ENCODE data around the gene LZIC.

LZIC gene

DNA sequence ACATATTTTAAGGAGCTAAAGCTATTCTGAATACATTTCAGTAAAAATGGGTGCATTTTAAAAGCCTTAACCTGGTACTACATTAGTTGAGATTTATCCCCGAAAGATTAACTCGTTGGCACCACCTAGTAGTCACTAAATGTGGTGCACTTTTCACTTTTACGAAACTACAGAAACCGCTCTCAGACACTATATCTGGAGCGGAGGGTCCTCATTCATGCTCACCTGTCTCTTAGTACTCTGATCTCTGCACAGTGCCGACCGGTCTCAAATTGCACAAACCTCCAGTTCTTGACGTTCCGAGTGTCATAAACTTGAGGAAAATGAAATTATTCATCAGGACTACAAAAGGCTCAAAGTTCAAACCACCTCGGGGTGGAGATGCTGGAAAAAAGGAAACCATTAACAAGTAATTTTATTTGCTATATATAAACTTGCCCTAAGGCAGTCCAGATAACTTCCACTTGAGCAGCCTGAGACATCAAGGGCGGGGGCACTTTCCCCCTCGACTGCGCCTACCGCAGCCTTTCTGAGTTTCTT is 722 bp downstream of the LZIC start:
- ATAC-seq = peak; percentile 76
- TF ChIP-seq ZNF8 (CRISPR knock-in tag; IDR thresholded peaks at IDR 0.05) (peak; percentile 80), ZNF70 (CRISPR knock-in tag; IDR thresholded peaks at IDR 0.05) (0 out of 2 replicates have a peak, but pooled peaks have one; percentile 23), BACH2 (CRISPR knock-in tag; IDR thresholded peaks at IDR 0.05; ENCODE audit: borderline replicate concordance) (no peak)
- TF ChIP-seq, protein P1, sequence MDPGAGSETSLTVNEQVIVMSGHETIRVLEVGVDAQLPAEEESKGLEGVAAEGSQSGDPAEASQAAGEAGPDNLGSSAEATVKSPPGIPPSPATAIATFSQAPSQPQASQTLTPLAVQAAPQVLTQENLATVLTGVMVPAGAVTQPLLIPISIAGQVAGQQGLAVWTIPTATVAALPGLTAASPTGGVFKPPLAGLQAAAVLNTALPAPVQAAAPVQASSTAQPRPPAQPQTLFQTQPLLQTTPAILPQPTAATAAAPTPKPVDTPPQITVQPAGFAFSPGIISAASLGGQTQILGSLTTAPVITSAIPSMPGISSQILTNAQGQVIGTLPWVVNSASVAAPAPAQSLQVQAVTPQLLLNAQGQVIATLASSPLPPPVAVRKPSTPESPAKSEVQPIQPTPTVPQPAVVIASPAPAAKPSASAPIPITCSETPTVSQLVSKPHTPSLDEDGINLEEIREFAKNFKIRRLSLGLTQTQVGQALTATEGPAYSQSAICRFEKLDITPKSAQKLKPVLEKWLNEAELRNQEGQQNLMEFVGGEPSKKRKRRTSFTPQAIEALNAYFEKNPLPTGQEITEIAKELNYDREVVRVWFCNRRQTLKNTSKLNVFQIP (CRISPR knock-in tag; IDR thresholded peaks at IDR 0.05; ENCODE audit: borderline replicate concordance, low read depth) = no peak
- TF ChIP-seq, protein P2, sequence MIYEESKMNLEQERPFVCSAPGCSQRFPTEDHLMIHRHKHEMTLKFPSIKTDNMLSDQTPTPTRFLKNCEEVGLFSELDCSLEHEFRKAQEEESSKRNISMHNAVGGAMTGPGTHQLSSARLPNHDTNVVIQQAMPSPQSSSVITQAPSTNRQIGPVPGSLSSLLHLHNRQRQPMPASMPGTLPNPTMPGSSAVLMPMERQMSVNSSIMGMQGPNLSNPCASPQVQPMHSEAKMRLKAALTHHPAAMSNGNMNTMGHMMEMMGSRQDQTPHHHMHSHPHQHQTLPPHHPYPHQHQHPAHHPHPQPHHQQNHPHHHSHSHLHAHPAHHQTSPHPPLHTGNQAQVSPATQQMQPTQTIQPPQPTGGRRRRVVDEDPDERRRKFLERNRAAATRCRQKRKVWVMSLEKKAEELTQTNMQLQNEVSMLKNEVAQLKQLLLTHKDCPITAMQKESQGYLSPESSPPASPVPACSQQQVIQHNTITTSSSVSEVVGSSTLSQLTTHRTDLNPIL (CRISPR knock-in tag; IDR thresholded peaks at IDR 0.05; ENCODE audit: low read depth) = no peak

DNA sequence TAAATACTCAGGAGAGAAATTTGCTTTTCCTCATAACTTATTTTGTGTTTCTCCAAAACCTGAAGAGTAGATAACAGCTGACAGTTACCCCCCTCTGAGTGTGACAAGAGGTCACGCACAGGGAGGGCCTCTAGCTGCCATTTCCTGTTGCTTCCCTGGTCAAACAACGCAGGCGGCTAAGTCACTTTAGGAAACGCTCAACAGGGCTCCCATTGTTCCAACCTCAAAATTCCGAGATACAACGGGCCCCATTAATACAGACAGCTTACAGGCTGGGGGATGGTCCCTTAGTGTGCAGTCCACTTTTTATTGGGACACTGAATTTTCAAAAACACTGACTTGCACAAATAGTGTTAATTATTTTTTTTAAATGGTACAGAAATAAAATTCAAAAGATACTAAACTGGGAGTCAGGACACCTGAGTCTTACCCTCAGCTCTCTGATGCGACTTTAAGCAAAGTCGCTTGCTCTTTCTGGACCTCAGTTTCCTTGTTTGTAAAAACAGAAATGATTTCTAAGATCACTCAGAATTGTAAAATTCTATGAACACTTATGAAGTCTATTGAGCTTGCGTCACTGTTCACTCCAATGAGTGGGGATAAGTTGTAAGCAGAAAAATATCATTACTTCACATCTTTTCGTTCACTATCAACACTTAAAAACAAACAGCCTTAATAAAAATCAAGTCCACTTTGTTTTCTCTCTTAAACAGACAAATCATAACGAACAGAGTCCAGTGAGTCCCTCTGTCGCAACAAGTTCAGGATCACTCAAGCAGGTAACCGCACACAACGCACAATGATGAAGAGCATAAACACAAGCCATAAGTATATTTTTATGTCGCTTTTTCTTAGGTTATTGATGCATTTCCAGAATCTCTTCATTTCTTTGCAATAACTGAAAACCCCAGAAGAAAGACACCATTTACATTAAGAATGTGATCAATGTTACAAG is 13.5 kb downstream of the LZIC start:
- no peak for ATAC-seq
- TF ChIP-seq ZC3H10 (CRISPR knock-in tag; IDR thresholded peaks at IDR 0.05) (no peak), TCF4 (CRISPR knock-in tag; IDR thresholded peaks at IDR 0.05; ENCODE audit: borderline replicate concordance) (no peak), ZFP3 (CRISPR knock-in tag; IDR thresholded peaks at IDR 0.05) (no peak), PPARA (CRISPR knock-in tag; IDR thresholded peaks at IDR 0.05; ENCODE audit: borderline replicate concordance) (no peak), ZNF70 (CRISPR knock-in tag; IDR thresholded peaks at IDR 0.05) (no peak)
- TF ChIP-seq, protein P3, sequence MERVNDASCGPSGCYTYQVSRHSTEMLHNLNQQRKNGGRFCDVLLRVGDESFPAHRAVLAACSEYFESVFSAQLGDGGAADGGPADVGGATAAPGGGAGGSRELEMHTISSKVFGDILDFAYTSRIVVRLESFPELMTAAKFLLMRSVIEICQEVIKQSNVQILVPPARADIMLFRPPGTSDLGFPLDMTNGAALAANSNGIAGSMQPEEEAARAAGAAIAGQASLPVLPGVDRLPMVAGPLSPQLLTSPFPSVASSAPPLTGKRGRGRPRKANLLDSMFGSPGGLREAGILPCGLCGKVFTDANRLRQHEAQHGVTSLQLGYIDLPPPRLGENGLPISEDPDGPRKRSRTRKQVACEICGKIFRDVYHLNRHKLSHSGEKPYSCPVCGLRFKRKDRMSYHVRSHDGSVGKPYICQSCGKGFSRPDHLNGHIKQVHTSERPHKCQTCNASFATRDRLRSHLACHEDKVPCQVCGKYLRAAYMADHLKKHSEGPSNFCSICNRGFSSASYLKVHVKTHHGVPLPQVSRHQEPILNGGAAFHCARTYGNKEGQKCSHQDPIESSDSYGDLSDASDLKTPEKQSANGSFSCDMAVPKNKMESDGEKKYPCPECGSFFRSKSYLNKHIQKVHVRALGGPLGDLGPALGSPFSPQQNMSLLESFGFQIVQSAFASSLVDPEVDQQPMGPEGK (CRISPR knock-in tag; IDR thresholded peaks at IDR 0.05; ENCODE audit: borderline replicate concordance) = no peak
- TF ChIP-seq, protein P4, sequence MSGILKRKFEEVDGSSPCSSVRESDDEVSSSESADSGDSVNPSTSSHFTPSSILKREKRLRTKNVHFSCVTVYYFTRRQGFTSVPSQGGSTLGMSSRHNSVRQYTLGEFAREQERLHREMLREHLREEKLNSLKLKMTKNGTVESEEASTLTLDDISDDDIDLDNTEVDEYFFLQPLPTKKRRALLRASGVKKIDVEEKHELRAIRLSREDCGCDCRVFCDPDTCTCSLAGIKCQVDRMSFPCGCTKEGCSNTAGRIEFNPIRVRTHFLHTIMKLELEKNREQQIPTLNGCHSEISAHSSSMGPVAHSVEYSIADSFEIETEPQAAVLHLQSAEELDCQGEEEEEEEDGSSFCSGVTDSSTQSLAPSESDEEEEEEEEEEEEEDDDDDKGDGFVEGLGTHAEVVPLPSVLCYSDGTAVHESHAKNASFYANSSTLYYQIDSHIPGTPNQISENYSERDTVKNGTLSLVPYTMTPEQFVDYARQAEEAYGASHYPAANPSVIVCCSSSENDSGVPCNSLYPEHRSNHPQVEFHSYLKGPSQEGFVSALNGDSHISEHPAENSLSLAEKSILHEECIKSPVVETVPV (CRISPR knock-in tag; IDR thresholded peaks at IDR 0.05) = no peak
- TF ChIP-seq, protein P2 (CRISPR knock-in tag; IDR thresholded peaks at IDR 0.05; ENCODE audit: low read depth) = no peak

DNA sequence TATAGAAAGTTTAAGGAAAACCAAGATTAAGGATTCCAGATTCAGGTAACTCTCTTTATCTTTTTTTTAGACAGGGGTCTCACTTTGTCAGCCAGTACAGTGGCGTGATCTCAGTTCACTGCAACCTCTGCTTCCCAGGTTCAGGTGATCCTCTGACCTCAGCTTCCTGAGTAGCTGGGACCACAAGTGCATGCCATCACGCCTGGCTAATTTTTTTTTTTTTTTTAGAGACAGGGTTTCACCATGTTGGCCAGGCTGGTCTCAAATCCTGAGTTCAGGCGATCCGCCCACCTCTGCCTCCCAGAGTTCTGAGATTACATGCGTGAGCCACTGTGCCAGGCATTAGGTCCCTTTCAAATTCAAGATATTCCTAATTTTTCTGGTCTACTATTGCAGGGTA is 15.9 kb downstream of the LZIC start:
- no peak for ATAC-seq
- TF ChIP-seq ISL1 (CRISPR knock-in tag; IDR thresholded peaks at IDR 0.05) (no peak), ZC3H10 (CRISPR knock-in tag; IDR thresholded peaks at IDR 0.05) (no peak)

DNA sequence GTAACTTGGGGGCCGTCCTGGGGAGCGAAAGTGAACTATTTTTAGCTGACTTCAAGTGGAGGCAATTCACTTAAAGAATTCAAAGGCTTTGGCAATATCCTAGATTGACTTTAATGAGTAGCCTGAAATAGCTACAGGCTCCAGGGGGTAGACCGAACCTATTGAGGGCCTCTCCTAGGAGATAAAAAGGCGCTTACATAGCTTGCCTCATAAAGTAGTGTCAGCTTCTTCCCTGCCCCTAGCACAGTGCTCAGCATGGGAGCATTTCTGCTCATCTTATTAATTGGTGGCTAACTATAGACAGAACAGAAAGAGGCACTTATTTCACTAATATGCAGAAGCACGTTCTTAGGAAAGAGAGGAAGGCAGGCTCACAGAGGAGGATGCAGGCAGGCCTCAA is 20.8 kb downstream of the LZIC start:
- TF ChIP-seq, protein P5, sequence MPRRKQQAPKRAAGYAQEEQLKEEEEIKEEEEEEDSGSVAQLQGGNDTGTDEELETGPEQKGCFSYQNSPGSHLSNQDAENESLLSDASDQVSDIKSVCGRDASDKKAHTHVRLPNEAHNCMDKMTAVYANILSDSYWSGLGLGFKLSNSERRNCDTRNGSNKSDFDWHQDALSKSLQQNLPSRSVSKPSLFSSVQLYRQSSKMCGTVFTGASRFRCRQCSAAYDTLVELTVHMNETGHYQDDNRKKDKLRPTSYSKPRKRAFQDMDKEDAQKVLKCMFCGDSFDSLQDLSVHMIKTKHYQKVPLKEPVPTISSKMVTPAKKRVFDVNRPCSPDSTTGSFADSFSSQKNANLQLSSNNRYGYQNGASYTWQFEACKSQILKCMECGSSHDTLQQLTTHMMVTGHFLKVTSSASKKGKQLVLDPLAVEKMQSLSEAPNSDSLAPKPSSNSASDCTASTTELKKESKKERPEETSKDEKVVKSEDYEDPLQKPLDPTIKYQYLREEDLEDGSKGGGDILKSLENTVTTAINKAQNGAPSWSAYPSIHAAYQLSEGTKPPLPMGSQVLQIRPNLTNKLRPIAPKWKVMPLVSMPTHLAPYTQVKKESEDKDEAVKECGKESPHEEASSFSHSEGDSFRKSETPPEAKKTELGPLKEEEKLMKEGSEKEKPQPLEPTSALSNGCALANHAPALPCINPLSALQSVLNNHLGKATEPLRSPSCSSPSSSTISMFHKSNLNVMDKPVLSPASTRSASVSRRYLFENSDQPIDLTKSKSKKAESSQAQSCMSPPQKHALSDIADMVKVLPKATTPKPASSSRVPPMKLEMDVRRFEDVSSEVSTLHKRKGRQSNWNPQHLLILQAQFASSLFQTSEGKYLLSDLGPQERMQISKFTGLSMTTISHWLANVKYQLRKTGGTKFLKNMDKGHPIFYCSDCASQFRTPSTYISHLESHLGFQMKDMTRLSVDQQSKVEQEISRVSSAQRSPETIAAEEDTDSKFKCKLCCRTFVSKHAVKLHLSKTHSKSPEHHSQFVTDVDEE (CRISPR knock-in tag; IDR thresholded peaks at IDR 0.05) = no peak
- TF ChIP-seq TCF4 (CRISPR knock-in tag; IDR thresholded peaks at IDR 0.05; ENCODE audit: borderline replicate concordance) = no peak
- no peak for TF ChIP-seq SNAI2 (CRISPR knock-in tag; IDR thresholded peaks at IDR 0.05)
- TF ChIP-seq ZNF8 (CRISPR knock-in tag; IDR thresholded peaks at IDR 0.05) = no peak
- TF ChIP-seq ARNTL (CRISPR knock-in tag; IDR thresholded peaks at IDR 0.05; ENCODE audit: borderline replicate concordance, low read depth) = no peak
- TF ChIP-seq PPARA (CRISPR knock-in tag; IDR thresholded peaks at IDR 0.05; ENCODE audit: borderline replicate concordance) = no peak
- TF ChIP-seq, protein P4 (CRISPR knock-in tag; IDR thresholded peaks at IDR 0.05) = no peak
- no peak for TF ChIP-seq BACH2 (CRISPR knock-in tag; IDR thresholded peaks at IDR 0.05; ENCODE audit: borderline replicate concordance)
- no peak for ATAC-seq
